Neuronal stem cell (in vitro differentiated cells): ENCODE data around the gene SLC13A2.

ENCODE experiments used
- DNase-seq: peaks from one replicate; pipeline ENCODE4 v3.0.0-alpha.2; 2013; ENCODE audit warnings: low spot score
- H2AFZ ChIP-seq: one replicate; pipeline ENCODE4 v1.6.1; 2013; ENCODE audit warnings: mild to moderate bottlenecking, low read length, inconsistent platforms
- H2AK5ac ChIP-seq: 2 replicates; pipeline ENCODE4 v1.6.1; 2013; ENCODE audit warnings: low read depth, mild to moderate bottlenecking, inconsistent platforms, low read length, moderate library complexity, mixed read lengths
- H2BK120ac ChIP-seq: 2 replicates; pipeline ENCODE4 v1.6.1; 2013; ENCODE audit warnings: low read depth, mild to moderate bottlenecking, inconsistent platforms, low read length, moderate library complexity, mixed read lengths
- H2BK12ac ChIP-seq: one replicate; pipeline ENCODE4 v1.6.1; 2013; ENCODE audit warnings: low read length, inconsistent platforms
- H2BK15ac ChIP-seq: 2 replicates; pipeline ENCODE4 v1.6.1; 2013; ENCODE audit warnings: mild to moderate bottlenecking, low read length, inconsistent platforms, mixed read lengths
- H2BK5ac ChIP-seq: one replicate; pipeline ENCODE4 v1.6.1; 2013; ENCODE audit warnings: inconsistent platforms, mild to moderate bottlenecking, low read length, moderate library complexity
- H3K14ac ChIP-seq: one replicate; pipeline ENCODE4 v1.6.1; 2013; ENCODE audit warnings: low read length, inconsistent platforms
- H3K18ac ChIP-seq: 2 replicates; pipeline ENCODE4 v1.6.1; 2013; ENCODE audit warnings: low read length, inconsistent platforms
- H3K23ac ChIP-seq: 2 replicates; pipeline ENCODE4 v1.6.1; 2013; ENCODE audit warnings: low read depth, mild to moderate bottlenecking, mixed read lengths, low read length, inconsistent platforms; ENCODE audit not compliant: poor library complexity
- H3K27ac ChIP-seq: replicated peaks from 3 replicates; pipeline ENCODE4 v1.5.1; 2013; ENCODE audit warnings: low read length, inconsistent platforms
- H3K27me3 ChIP-seq, 3 experiments: 2 replicates each; pipeline ENCODE4 v1.6.1; 2013; ENCODE audit warnings: low read length in 3 of 3, mild to moderate bottlenecking in 2 of 3, inconsistent platforms in 1 of 3, low read depth in 1 of 3, mixed read lengths in 1 of 3, moderate library complexity in 1 of 3; ENCODE audit not compliant: control insufficient read depth in 3 of 3, insufficient read depth in 3 of 3
- H3K36me3 ChIP-seq, 2 donors: replicated peaks in 1 of 2; 2 replicates each; pipeline ENCODE4 v1.6.1; 2013; ENCODE audit warnings: low read length in 2 of 2; ENCODE audit not compliant: control insufficient read depth in 2 of 2, insufficient read depth in 2 of 2
- H3K4ac ChIP-seq: 2 replicates; pipeline ENCODE4 v1.6.1; 2013; ENCODE audit warnings: inconsistent platforms, mild to moderate bottlenecking, low read length, moderate library complexity
- H3K4me1 ChIP-seq, 2 donors: 1 replicate in 1 of 2; 2 replicates in 1 of 2; pipeline ENCODE4 v1.6.1; 2013; ENCODE audit warnings: low read length in 2 of 2, low read depth in 1 of 2; ENCODE audit not compliant: control insufficient read depth in 2 of 2, insufficient read depth in 1 of 2
- H3K4me2 ChIP-seq: one replicate; pipeline ENCODE4 v1.6.1; 2013; ENCODE audit warnings: mild to moderate bottlenecking, low read length, inconsistent platforms; ENCODE audit not compliant: insufficient read depth, poor library complexity, severe bottlenecking
- H3K4me3 ChIP-seq, 2 donors: 2 replicates each; pipeline ENCODE4 v1.5.1; 2013; ENCODE audit warnings: low read length in 2 of 2, mild to moderate bottlenecking in 2 of 2, inconsistent platforms in 1 of 2, moderate library complexity in 1 of 2
- H3K79me1 ChIP-seq: one replicate; pipeline ENCODE4 v1.6.1; 2013; ENCODE audit warnings: low read depth, mild to moderate bottlenecking, inconsistent platforms, low read length, moderate library complexity
- H3K9ac ChIP-seq: one replicate; pipeline ENCODE4 v1.6.1; 2013; ENCODE audit warnings: mild to moderate bottlenecking, low read depth, low read length, inconsistent platforms; ENCODE audit not compliant: poor library complexity
- H3K9me3 ChIP-seq, 2 donors: replicated peaks in 1 of 2; 2 replicates each; pipeline versions ENCODE3 to v1.6.1; 2013; ENCODE audit warnings: low read length in 2 of 2, mild to moderate bottlenecking in 2 of 2, inconsistent platforms in 1 of 2, low read depth in 1 of 2, mixed read lengths in 1 of 2, moderate library complexity in 1 of 2; ENCODE audit not compliant: control insufficient read depth in 2 of 2, insufficient read depth in 1 of 2
- H4K8ac ChIP-seq: one replicate; pipeline ENCODE4 v1.6.1; 2013; ENCODE audit warnings: low read depth, mild to moderate bottlenecking, inconsistent platforms, low read length, moderate library complexity
- H4K91ac ChIP-seq: one replicate; pipeline ENCODE4 v1.6.1; 2013; ENCODE audit warnings: low read length, low read depth, mild to moderate bottlenecking, inconsistent platforms; ENCODE audit not compliant: poor library complexity
- WGBS, 2 donors: extraction: QIAGEN DNeasy Blood & Tissue Kit; methylation state at CpG; one replicate each; pipeline ENCODE4 v1.1.7; 2013; ENCODE audit warnings: missing lambda C conversion rate in 2 of 2, mixed read lengths in 1 of 2; ENCODE audit not compliant: insufficient read length in 2 of 2, insufficient replicate concordance in 1 of 2; ENCODE audit errors: extremely low coverage in 2 of 2; 5-methylcytosine and 5-hydroxymethylcytosine counted together

Gene SLC13A2

GRCh38 chr17:28478712-28479615, 5.5 kb downstream of the SLC13A2 start:
- H2AK5ac ChIP-seq: no peak overlapping the region
- H3K27ac ChIP-seq: no peak overlapping the region
- no peak overlapping the region for H2BK15ac ChIP-seq
- H4K91ac ChIP-seq: no peak overlapping the region
- H3K14ac ChIP-seq: no peak overlapping the region
- H3K4me2 ChIP-seq: no peak overlapping the region
- H2BK12ac ChIP-seq: no peak overlapping the region
- H3K4me3 ChIP-seq: no peak overlapping the region
- no peaks in the 10 kb centered on the region for H3K4me1 ChIP-seq
- no peak overlapping the region for H3K9ac ChIP-seq
- no peak overlapping the region for H3K23ac ChIP-seq
- no CpG with 5 or more reads among the region's 3 CpGs for WGBS, 2 donors
- H3K9me3 ChIP-seq: no peaks in the 10 kb centered on the region
- no peaks in the 10 kb centered on the region for H3K79me1 ChIP-seq
- no peak overlapping the region for H2BK5ac ChIP-seq
- DNase-seq: no peak
- H3K4ac ChIP-seq: no peak overlapping the region
- H4K8ac ChIP-seq: no peak overlapping the region
- no peak overlapping the region for H2AFZ ChIP-seq
- H3K36me3 ChIP-seq: no peaks in the 10 kb centered on the region
- peaks cover 0 to 38% (median 1%) of the 10 kb centered on the region in 3 experiments for H3K27me3 ChIP-seq
- no peak overlapping the region for H3K18ac ChIP-seq
- no peak overlapping the region for H2BK120ac ChIP-seq

DNA sequence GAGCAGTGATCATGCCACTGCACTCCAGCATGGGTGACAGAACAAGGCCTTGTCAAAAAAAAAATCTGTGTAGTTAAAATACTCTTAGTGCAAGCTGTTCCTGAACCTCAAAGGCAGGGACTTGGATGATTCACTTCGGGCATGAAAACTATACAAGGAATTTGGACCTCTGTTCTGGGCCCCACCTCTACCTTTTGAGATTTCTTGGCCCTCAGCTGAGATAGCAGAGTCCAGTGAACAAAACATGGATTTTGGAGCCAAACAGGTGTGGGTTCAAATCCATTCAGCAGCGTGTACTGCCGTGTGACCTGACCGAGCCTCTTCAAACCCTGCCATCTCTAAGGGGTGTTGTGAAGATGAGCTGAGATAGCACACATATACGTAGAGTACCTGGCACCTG, 6.8 kb downstream of the SLC13A2 start:
- Histone ChIP-seq H3K4ac (no peak overlapping the region), H3K27ac (no peak overlapping the region), H3K9me3 (no peaks in the 10 kb centered on the region), H2BK5ac (no peak overlapping the region), H3K14ac (no peak overlapping the region), H3K23ac (no peak overlapping the region), H4K8ac (no peak overlapping the region), H3K9ac (no peak overlapping the region), H2AFZ (no peak overlapping the region), H3K18ac (no peak overlapping the region), H3K4me2 (no peak overlapping the region), H2BK120ac (no peak overlapping the region), H2BK15ac (no peak overlapping the region), H3K4me3 (no peak overlapping the region), H3K36me3 (no peaks in the 10 kb centered on the region), H4K91ac (no peak overlapping the region), H3K4me1 (no peaks in the 10 kb centered on the region), H2AK5ac (no peak overlapping the region), H2BK12ac (no peak overlapping the region), H3K27me3 (peaks cover 0 to 33% (median 0%) of the 10 kb centered on the region in 3 experiments), H3K79me1 (no peaks in the 10 kb centered on the region)
- DNase-seq: no peak
- no CpG with 5 or more reads among the region's 5 CpGs for WGBS, 2 donors

DNA sequence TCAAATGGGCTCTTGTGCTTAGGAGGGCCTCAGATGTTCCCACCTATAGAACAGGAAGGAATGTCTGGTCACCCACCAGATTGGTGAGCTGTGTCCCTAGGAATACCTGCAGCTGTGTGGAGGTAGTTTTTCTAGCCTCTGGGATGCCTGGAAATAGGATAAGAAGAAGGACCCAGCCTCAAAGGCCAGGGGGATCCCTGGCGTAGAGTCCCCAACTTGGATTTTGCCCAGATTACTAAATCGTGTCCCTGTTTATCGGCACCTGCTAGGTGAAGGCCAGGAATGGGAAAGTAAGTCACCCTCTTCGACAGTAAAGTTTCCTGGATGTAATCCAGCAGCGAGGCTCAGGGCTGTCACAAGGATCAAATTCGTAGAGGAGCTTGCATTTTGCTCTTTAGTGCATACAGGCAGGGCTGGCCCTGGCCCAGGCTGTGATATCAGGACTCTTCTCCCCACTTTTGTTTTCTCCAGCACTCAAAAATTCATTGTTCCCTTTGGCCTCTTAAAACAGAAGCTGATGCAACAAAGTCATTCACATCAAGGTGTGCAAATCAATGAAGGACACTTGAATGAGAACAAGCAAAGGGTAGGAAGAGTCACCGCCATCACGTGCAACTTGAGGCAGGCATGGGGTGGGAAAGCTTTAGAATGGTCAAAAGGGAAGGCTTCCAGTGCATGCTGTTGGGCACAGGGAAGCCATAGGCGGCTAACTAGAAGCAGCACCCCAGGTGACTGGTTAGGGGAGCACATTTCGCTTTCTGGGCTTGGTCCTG, 7.5 kb downstream of the SLC13A2 start:
- H2AFZ ChIP-seq: no peak overlapping the region
- H2BK5ac ChIP-seq: no peak overlapping the region
- no peak overlapping the region for H3K4me2 ChIP-seq
- no peak overlapping the region for H3K4me3 ChIP-seq
- H3K4me1 ChIP-seq: no peaks in the 10 kb centered on the region
- no peak overlapping the region for H3K18ac ChIP-seq
- no peak for DNase-seq
- no peak overlapping the region for H2BK120ac ChIP-seq
- no peak overlapping the region for H3K9ac ChIP-seq
- H4K91ac ChIP-seq: no peak overlapping the region
- no peaks in the 10 kb centered on the region for H3K36me3 ChIP-seq
- H4K8ac ChIP-seq: no peak overlapping the region
- no peaks in the 10 kb centered on the region for H3K79me1 ChIP-seq
- H2AK5ac ChIP-seq: no peak overlapping the region
- H3K27ac ChIP-seq: no peak overlapping the region
- H2BK15ac ChIP-seq: no peak overlapping the region
- no peak overlapping the region for H2BK12ac ChIP-seq
- no peak overlapping the region for H3K14ac ChIP-seq
- peaks cover 0 to 28% (median 0%) of the 10 kb centered on the region in 3 experiments for H3K27me3 ChIP-seq
- H3K9me3 ChIP-seq: no peaks in the 10 kb centered on the region
- no peak overlapping the region for H3K23ac ChIP-seq
- no peak overlapping the region for H3K4ac ChIP-seq
- WGBS, 2 donors: no CpG with 5 or more reads among the region's 10 CpGs
